HUES64 (cell line): Measurements from ENCODE around the gene CCNL2.
"Not testable (repeated sequence)": the region's sequence is repeated elsewhere in the genome, so short reads cannot be mapped to it uniquely, and the experiment has no call there.

Experiments
- H3K27ac ChIP-seq: 2 replicates; pipeline ENCODE4 v1.7.0; 2013; ENCODE audit warnings: low read depth, low read length, inconsistent platforms
- H3K27me3 ChIP-seq: 2 replicates; pipeline ENCODE4 v1.6.1; 2013; ENCODE audit warnings: mild to moderate bottlenecking, low read length; ENCODE audit not compliant: insufficient read depth
- H3K36me3 ChIP-seq: 2 replicates; pipeline ENCODE4 v1.6.1; 2013; ENCODE audit warnings: mild to moderate bottlenecking, low read length; ENCODE audit not compliant: insufficient read depth
- H3K4me1 ChIP-seq: 2 replicates; pipeline ENCODE4 v1.6.1; 2013; ENCODE audit warnings: mild to moderate bottlenecking, low read length, moderate library complexity; ENCODE audit not compliant: insufficient read depth
- H3K4me3 ChIP-seq: 2 replicates; pipeline ENCODE4 v1.5.1; 2013; ENCODE audit warnings: mild to moderate bottlenecking, low read length, moderate library complexity
- H3K9ac ChIP-seq: 2 replicates; pipeline ENCODE4 v1.6.1; 2013; ENCODE audit warnings: mild to moderate bottlenecking, low read depth, low read length
- H3K9me3 ChIP-seq: 2 replicates; pipeline ENCODE4 v1.6.1; 2013; ENCODE audit warnings: low read depth, low read length; ENCODE audit not compliant: insufficient read depth
- WGBS: fragments of 150-250, 120-280 bp; methylation state at CpG from one replicate; pipeline ENCODE4 v1.1.7; 2013; ENCODE audit warnings: missing lambda C conversion rate; 5-methylcytosine and 5-hydroxymethylcytosine counted together

CCNL2 gene

DNA sequence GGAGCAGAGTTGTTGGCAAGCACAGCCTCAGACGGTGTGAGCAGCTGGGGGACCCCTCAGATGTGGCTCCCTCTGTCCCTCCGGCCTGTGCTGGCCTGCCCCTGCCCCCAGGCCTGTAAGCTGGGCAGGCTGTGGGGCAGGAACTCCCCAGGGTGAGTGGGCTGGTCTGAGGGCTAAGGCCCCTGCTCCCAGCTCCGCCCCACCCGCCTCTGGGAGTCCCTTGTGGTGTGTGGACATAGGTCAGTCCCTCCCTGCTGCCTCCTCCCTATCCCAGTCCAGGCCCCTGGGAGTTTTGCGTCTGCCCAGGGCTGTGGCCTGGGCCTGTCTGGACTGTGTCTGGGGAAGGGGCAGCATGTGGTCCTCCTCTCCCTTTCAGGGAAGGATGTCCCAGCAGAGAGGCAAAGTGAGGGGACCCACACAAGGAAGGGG is 32.7 kb upstream of the CCNL2 start:
- 44% methylated on average over 5 of the region's 5 CpGs for WGBS
- Histone ChIP-seq H3K9me3 (no peaks in the 10 kb centered on the region), H3K27me3 (peaks cover 4% of the 10 kb centered on the region; the same call in 1 of the 2 replicates), H3K4me1 (peaks cover 45% of the 10 kb centered on the region), H3K9ac (peak overlapping the region; percentile 52), H3K27ac (peak overlapping the region; percentile 60), H3K36me3 (no peaks in the 10 kb centered on the region), H3K4me3 (no peak overlapping the region)

GRCh38 chr1:1430992-1431844 is 32.1 kb upstream of the CCNL2 start:
- Histone ChIP-seq H3K27me3 (peaks cover 4% of the 10 kb centered on the region; the same call in 1 of the 2 replicates), H3K27ac (peak overlapping the region; percentile 60)
- WGBS, result 54% methylated on average over 16 of the region's 18 CpGs

DNA sequence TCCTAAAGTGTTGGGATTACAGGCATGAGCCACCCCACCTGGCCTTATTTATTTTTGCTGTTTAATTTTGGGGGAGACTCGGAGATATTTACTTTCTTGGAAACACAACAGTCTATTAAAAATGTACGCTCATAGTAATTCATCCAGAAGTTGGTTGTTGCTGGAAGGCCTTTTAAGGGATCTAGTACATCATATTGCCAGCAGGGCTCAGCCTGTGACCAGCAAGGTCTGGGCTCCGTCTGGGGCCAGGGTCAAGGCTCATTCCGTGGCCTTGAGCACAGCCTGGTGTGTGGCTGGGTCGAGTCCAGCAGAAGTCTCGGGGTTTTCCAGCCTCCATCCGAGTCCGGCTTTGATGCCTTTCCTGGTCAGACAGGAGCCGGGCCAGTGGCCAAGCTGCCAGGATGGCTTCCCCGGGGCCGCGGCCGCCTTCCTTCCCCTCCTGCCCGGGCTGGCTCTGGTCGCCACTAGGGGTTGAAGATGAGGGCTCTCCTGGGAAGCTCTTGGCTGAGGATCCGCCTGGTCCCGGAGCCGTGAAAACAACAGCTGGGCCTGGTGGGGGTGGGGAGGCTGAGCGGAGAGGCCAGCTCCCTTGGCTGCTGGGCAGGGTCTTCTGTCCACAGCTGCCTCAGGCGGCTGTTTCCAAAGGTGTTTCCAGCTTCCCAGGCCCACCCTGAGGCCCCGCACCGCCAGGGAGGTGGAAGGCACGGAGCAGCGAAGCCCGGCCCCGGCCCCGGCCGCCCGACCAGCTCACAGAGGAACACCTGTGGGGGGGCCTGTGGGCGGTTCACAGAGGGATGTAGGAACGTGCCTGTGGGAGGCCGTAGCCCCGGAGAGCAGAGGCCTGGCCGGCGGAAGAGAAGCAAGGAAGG is 31.2 kb upstream of the CCNL2 start:
- Histone ChIP-seq H3K36me3 (no peaks in the 10 kb centered on the region), H3K27ac (peak overlapping the region; percentile 73; the same call in 1 of the 2 replicates), H3K9ac (peak overlapping the region; percentile 32; the same call in 1 of the 2 replicates), H3K9me3 (no peaks in the 10 kb centered on the region), H3K27me3 (no peaks in the 10 kb centered on the region), H3K4me1 (peaks cover 53% of the 10 kb centered on the region), H3K4me3 (no peak overlapping the region)
- WGBS, result 33% methylated on average over 35 of the region's 35 CpGs

More at GRCh38 chr1:1430992-1431844, 32.1 kb upstream of the CCNL2 start:
- H3K9ac ChIP-seq, result peak overlapping the region; percentile 52; the same call in 1 of the 2 replicates
- H3K36me3 ChIP-seq, result no peaks in the 10 kb centered on the region
- H3K4me3 ChIP-seq, result no peak overlapping the region
- H3K4me1 ChIP-seq, result peaks cover 48% of the 10 kb centered on the region
- no peaks in the 10 kb centered on the region for H3K9me3 ChIP-seq

GRCh38 chr1:1429671-1430073 is 30.5 kb upstream of the CCNL2 start:
- Histone ChIP-seq H3K4me1 (peaks cover 47% of the 10 kb centered on the region), H3K27ac (no peak overlapping the region; the same call in 1 of the 2 replicates), H3K4me3 (no peak overlapping the region), H3K9ac (no peak overlapping the region), H3K36me3 (no peaks in the 10 kb centered on the region), H3K27me3 (no peaks in the 10 kb centered on the region), H3K9me3 (no peaks in the 10 kb centered on the region)
- 91% methylated on average over 6 of the region's 6 CpGs for WGBS

- not testable (repeated sequence) for H3K4me3 ChIP-seq, H3K27me3 ChIP-seq, H3K36me3 ChIP-seq, H3K9ac ChIP-seq, H3K27ac ChIP-seq, H3K9me3 ChIP-seq
- peaks cover 40% of the 10 kb centered on the region for H3K4me1 ChIP-seq
- 93% methylated on average over 6 of the region's 6 CpGs for WGBS
Measured at GRCh38 chr1:1428967-1429366, 29.8 kb upstream of the CCNL2 start.

DNA sequence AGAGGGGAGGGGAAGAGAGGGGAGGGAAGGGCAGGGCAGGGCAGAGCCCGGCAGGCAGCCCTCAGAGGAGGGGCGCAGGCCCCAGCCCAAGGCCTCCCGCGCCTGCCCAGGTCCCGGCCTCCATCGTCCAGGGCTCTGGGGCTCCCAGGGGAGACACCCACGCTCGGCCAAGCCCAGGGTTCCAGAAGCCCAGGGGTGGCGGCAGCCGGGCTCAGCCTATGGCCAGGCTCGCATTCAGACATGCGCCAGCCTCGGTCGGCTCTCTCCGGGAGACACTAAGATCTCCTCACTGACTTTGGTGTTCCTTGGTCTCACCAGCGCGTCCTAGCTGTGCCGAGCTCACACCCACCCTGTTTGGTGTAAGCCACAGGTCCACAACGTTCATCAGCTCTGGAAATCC is 29.0 kb upstream of the CCNL2 start:
- Histone ChIP-seq H3K27me3 (no peaks in the 10 kb centered on the region), H3K4me3 (no peak overlapping the region), H3K9me3 (no peaks in the 10 kb centered on the region), H3K9ac (no peak overlapping the region), H3K27ac (no peak overlapping the region), H3K36me3 (no peaks in the 10 kb centered on the region), H3K4me1 (peaks cover 32% of the 10 kb centered on the region)
- WGBS, result 88% methylated on average over 19 of the region's 19 CpGs

DNA sequence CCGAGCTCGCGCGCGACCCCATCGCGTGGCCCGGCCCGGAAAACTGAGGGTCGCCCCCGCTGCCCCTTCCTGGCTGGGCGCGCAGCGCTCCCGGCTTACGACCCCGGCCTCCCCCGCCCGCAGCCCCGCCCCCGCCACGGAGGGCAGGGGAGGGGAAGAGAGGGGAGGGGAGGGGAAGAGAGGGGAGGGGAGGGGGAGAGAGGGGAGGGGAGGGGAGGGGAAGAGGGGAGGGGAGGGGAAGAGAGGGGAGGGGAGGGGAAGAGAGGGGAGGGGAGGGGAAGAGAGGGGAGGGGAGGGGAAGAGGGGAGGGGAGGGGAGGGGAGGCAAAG is 28.6 kb upstream of the CCNL2 start:
- Histone ChIP-seq H3K36me3 (no peaks in the 10 kb centered on the region), H3K4me3 (peak overlapping the region; percentile 47), H3K27ac (peak overlapping the region; percentile 35; the same call in 1 of the 2 replicates), H3K9me3 (no peaks in the 10 kb centered on the region), H3K9ac (no peak overlapping the region; the same call in 1 of the 2 replicates), H3K4me1 (peaks cover 33% of the 10 kb centered on the region), H3K27me3 (no peaks in the 10 kb centered on the region)
- WGBS, result 3% methylated on average over 15 of the region's 22 CpGs

DNA sequence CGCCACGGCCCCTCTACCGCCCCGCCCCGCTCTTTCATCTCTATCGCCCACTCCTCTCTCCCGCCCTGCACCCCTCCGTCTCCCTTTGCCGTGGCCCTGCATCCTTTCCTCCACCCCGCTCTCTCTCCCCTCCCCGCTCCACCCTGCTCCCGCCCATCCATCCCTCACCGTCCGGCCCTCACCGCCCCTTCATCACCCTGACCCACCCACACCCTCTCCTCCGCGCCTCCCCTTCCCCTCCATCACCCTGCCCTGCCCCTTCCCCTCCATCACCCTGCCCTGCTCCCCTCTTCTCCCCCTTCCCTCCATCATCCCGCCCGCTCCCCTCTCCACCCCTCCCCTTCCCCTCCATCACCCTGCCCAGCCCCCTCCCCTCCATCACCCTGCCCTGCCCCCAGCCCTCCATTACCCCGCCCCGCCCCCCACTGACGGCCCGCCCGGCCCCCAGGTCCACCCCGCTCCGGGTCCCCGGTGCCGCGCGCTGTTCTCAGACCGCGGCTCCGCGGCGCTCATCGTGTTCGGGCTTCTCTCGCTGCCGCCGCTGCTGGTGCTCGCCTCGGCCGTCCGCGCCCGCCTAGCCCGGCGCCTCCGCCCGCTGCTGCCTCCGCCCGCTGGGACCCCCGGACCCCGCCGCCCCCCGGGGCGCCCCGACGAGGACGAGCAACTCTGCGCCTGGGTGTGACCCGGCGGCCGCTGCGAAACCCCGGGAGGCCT is 28.1 kb upstream of the CCNL2 start:
- 3% methylated on average over 64 of the region's 66 CpGs for whole genome bisulfite sequencing
- Histone ChIP-seq H3K4me3 (peak overlapping the region; percentile 47), H3K27me3 (no peaks in the 10 kb centered on the region), H3K4me1 (peaks cover 32% of the 10 kb centered on the region), H3K9me3 (no peaks in the 10 kb centered on the region), H3K9ac (no peak overlapping the region; the same call in 1 of the 2 replicates), H3K27ac (peak overlapping the region; percentile 35; the same call in 1 of the 2 replicates), H3K36me3 (no peaks in the 10 kb centered on the region)

DNA sequence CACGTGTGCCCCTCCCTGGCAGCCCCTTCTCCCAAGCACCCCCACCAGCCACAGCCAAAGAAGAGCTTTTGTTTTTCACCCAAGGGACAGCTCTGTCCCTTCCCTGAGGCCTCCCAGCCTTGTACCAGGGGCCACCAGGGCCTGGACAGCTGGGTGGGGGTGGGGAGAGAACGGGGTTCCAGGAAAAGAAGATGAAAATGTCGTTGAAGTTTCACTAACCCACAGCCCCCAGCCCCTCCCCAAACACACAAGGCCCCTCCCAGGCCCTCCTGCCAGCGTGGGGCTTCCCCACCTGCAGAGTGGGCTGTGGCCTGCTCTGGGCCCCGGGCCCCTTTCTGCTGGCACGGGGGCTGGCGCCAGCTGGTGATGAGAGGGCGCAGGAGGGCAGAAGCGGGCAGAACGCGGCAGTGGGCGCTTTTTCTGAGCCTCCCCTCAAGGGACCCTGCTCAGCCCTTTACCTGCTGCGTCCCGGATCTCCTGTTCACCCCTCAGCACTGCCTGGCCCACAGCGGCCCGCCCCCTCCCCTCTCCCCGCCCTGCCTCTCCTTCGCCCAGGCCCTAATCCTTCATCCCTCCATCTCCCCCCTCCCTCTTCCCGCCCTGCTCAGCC is 27.5 kb upstream of the CCNL2 start:
- WGBS, result 19% methylated on average over 18 of the region's 19 CpGs
- Histone ChIP-seq H3K27ac (no peak overlapping the region), H3K4me1 (peaks cover 25% of the 10 kb centered on the region), H3K9me3 (no peaks in the 10 kb centered on the region), H3K9ac (no peak overlapping the region), H3K36me3 (no peaks in the 10 kb centered on the region), H3K27me3 (no peaks in the 10 kb centered on the region), H3K4me3 (peak overlapping the region; percentile 34; the same call in 1 of the 2 replicates)

DNA sequence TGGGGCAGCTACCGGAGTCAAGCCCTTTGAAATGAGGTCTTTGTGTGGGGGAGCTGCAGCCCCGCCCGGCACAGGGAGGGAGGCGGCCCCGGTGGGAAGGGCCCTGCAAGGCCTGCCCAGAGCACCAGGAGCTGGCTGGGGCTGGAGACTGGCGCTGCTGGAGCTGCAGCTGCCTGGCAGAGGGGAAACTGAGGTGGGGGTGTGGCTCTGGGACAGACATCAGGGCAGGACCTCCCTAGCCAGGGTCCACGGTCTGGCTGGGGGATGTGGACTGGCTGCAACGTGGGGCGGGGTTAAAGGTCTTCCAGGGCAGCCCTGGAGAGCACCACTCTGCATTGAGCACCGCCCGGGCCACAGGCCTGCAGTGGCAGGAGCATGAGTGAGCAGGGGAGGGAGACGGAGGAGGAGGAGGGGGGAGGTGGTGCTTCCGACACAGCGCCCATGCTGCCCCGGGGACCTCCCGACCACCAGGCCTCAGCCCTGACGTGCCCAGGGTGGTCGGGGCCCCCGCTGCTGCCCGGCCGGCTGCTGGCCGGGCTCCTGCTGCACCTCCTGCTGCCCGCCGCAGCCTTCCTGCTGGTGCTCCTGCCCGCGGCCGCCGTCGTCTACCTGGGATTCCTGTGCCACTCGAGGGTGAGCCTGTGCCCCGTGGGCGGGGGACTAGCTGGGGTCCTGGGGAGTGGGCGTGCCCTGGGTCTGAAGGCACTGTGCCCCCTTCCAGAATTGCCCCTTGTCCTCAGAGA is 26.8 kb upstream of the CCNL2 start:
- no peaks in the 10 kb centered on the region for H3K9me3 ChIP-seq
- 31% methylated on average over 33 of the region's 33 CpGs for WGBS
- H3K27ac ChIP-seq, result peak overlapping the region; percentile 20; the same call in 1 of the 2 replicates
- no peaks in the 10 kb centered on the region for H3K27me3 ChIP-seq
- no peaks in the 10 kb centered on the region for H3K36me3 ChIP-seq
- peaks cover 28% of the 10 kb centered on the region for H3K4me1 ChIP-seq
- H3K9ac ChIP-seq, result no peak overlapping the region
- H3K4me3 ChIP-seq, result no peak overlapping the region; the same call in 1 of the 2 replicates
